Neural cell (in vitro differentiated cells): ENCODE measurements around the gene KCTD15.

Experiments
- EP300 ChIP-seq: fragments of 450-650 bp; conservative IDR thresholded peaks from 2 replicates; pipeline ENCODE4 v1.6.1; 2014; ENCODE audit warnings: antibody characterized with exemption, mild to moderate bottlenecking, moderate library complexity; ENCODE audit not compliant: poor library complexity, severe bottlenecking
- EZH2 ChIP-seq: fragments of 200-600, 300-800 bp; shearing (Covaris generic), sonication (generic); IDR thresholded peaks from 2 replicates; pipeline ENCODE4 v1.6.1; 2014; ENCODE audit warnings: antibody characterized with exemption, low read length, borderline replicate concordance, mild to moderate bottlenecking; ENCODE audit not compliant: insufficient read depth, poor library complexity, severe bottlenecking
- MXI1 ChIP-seq: fragments of 450-650 bp; conservative IDR thresholded peaks from 2 replicates; pipeline ENCODE4 v1.6.1; 2014; ENCODE audit warnings: antibody characterized with exemption, mild to moderate bottlenecking; ENCODE audit not compliant: poor library complexity, severe bottlenecking
- POLR2AphosphoS5 ChIP-seq: IDR thresholded peaks from 2 replicates; pipeline ENCODE4 v1.6.1; 2012
- REST ChIP-seq: IDR thresholded peaks from 2 replicates; pipeline ENCODE4 v1.6.1; 2012; ENCODE audit warnings: borderline replicate concordance
- SMC3 ChIP-seq: fragments of 450-650 bp; conservative IDR thresholded peaks from 2 replicates; pipeline ENCODE4 v1.6.1; 2014; ENCODE audit warnings: antibody characterized with exemption, mild to moderate bottlenecking, moderate library complexity; ENCODE audit not compliant: poor library complexity
- TAF1 ChIP-seq: IDR thresholded peaks from 2 replicates; pipeline ENCODE4 v1.6.1; 2012; ENCODE audit warnings: low read depth
- TF ChIP-seq, protein P1 (sequence below): fragments of 450-650 bp; IDR thresholded peaks from 2 replicates; pipeline ENCODE4 v1.5.1; 2014; ENCODE audit warnings: antibody characterized with exemption, mild to moderate bottlenecking, moderate library complexity; ENCODE audit not compliant: poor library complexity, severe bottlenecking

- TF ChIP-seq, protein P1, sequence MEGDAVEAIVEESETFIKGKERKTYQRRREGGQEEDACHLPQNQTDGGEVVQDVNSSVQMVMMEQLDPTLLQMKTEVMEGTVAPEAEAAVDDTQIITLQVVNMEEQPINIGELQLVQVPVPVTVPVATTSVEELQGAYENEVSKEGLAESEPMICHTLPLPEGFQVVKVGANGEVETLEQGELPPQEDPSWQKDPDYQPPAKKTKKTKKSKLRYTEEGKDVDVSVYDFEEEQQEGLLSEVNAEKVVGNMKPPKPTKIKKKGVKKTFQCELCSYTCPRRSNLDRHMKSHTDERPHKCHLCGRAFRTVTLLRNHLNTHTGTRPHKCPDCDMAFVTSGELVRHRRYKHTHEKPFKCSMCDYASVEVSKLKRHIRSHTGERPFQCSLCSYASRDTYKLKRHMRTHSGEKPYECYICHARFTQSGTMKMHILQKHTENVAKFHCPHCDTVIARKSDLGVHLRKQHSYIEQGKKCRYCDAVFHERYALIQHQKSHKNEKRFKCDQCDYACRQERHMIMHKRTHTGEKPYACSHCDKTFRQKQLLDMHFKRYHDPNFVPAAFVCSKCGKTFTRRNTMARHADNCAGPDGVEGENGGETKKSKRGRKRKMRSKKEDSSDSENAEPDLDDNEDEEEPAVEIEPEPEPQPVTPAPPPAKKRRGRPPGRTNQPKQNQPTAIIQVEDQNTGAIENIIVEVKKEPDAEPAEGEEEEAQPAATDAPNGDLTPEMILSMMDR: no peak
- TF ChIP-seq TAF1 (no peak), EZH2 (no peak), SMC3 (no peak), MXI1 (no peak), POLR2AphosphoS5 (no peak), EP300 (no peak), REST (no peak)
Observed at GRCh38 chr19:33777351-33777750, 19.3 kb upstream of the KCTD15 start.
